Dermis blood vessel endothelial cell (primary cell): ENCODE results near the gene SAMD10. TPM values are rescaled to one million over a fixed set of nuclear protein-coding genes. Genes with fewer than 3 reads are reported as not detected.
"Not testable (repeated sequence)": the region's sequence is repeated elsewhere in the genome, so short reads cannot be mapped to it uniquely, and the experiment has no call there.

ENCODE experiments used
- DNase-seq: peaks from one replicate; pipeline ENCODE4 v3.0.0; 2010
- total RNA-seq: library from RNA; depleted of rRNA; stranded (reverse); fragments of >200 nt; gene quantifications from 2 replicates; pipeline ENCODE4 v1.2.3, GENCODE V29; 2014

SAMD10 gene
- total RNA-seq, 1 donor from 2014 or later, result 4.3 TPM

DNA sequence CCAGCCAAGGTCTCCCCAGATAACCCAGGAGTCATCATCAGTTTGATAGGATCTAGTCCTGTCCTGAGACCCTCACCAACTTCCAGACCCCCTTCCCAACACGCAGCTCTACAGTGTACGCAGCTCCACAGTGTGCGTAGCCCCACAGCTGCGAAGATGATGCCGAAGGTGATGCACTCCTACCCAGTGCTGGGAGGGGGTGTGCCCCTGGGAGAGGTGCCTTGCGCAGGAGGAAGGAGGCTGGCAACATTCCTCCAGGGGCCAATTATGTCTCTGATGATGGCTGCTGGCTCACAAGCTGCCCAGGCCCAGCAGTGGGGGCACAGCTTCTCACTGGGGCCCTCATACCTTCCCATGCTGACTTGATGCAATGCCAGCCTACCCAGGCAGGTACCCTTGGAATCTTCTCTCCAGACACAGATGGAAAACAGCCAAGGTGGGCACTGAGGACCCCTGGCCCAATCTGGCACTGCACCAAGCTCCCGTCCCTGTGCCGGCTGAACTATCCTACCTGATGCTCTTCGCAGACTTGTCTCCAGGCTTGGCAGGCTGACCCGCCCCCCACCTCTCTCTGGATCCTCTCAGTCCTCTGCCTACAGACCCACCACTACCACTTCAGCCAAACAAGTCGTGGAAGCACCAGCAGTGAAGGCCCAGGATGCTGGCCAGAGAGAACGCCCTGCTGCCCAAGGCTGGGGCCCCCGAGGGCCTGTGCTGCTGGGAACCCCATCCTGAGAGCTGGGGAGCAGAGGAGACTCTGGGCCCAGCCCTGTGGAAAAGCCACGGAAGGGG, 11.1 kb downstream of the SAMD10 start:
- DNase-seq, result no peak

DNA sequence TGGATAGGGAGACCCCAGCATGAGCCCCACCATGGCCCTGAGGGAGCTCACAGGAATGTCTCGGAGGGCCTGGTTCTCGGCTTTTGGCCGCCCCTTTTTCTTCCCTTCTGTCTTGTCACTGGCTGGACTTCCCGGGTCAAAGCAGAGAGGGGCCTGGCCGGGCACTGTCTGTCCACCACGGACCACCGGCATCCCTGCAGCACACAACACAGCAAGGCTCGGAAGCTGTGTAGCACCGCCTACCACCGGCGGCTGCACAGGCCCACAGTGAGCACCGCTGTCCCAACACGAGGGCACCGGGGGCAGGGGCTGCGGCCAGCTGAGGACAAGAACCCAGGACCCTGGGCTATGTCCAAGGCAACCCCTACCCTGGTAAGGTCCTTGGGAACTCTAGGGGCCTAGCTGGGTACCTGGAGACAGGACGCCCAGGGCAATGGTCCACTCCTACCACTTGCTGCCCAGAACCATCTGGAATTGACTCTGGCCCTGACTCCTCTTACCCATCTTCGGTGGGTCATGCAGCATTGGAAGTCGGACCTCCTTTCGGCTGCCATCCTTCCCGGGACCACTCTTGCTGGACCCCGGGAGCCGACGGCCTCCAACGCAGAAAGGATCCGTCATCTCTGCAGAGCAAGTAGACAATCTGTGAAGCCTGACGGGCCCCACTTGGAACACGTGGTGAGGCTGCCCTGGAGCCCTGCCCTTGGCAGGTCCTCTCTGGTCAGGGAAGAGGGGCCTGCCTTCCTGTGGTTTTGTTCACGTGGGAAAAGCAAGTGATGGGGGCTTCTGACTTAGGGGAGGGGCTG, 11.9 kb downstream of the SAMD10 start:
- no peak for DNase-seq

DNA sequence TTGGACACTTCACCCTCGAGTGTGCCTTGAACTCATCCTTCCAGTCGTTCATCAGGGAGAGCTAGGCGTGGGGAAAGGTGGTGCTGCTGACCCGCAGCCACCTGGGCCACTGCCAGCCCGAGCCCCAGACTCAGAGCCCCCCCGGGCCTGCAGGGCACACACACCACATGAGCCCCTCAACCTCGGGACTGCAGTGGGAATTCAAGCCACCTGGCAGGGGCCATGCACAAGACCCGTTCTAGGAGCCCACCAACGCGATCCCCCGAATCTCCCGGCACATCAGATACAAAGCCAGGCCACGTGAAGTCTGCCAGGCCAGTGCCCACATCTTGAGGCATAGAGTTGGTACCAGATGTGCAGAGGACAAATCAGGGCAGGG, 12.5 kb downstream of the SAMD10 start:
- no peak for DNase-seq

DNA sequence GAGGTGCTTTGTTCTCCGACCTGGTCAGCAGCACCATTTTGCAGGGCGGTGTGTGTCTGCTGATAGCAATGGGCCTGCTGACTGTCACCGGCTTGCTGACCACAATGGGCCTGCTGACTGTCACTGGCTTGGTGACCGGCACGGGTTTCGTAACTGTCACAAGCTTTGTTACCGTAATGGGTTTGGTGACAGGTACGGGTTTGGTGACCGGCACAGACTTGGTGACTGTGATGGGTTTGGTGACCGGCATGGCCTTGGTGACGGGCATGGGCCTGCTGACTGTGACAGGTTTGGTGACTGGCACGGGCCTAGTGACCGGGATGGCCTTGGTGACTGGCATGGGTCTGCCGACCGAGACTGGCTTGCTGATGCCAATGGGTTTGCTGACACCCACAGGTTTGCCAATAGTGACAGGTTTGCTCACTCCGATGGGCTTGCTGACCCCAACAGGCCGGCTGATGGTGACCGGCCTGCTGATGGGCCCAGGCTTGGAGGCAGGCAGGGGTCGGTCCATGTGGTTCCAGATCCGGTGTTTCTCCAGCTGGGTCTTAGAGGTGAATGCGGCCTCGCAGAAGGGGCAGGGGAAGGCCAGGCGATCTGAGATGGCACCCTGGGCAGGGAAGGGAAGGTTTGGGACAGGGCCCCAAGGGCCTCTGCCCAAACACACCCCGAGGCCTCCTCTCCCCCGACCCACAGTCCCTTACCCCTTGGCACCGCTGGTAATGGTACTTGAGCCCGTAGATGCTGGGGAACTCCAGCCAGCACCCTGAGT, 13.1 kb downstream of the SAMD10 start:
- DNase-seq, result no peak

DNA sequence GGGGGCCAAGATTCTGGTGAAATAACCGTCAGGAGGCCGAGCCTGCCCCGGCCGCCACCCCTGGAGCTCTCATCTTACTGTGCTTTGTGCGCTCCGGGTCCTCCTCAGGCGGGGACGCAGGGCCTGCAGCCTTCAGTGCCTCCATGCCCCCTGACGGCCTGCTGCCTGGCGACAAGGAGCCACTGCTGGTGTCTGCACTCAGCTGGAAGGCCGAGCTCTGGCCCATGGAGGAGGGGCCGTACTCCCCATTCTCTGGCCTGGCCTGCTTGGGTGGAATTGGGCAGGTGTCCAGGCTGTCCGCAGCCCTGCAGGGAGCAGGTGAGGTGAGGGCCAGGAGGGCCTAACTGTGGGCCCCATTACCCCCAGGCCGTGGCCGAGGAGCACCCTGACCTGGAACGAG, 15.0 kb downstream of the SAMD10 start:
- no peak for DNase-seq

DNA sequence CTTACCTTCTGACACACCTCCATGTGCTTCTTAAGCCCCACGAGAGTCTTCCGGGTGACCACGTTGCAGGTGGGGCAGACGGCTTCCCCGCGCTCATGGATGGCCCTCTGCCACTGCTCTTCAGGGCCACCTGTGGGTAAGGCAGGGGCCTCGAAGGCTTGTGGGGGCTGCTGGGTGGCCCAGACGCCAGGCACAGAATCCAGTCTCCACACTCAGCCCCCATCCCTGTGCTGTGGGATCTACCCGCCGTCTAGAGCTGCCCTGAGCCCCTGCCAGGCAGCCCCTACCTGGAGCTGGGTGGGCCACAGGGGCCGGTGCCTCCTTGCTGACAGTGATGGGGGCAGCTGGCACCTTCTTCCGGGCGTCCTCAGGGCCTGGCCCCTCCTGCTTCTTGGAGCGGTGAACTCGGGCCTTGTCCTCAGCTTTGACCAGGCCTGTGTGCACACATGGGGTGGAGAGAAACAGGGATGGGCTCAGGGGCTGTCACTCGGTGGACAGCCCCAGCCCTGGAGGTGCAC, 15.6 kb downstream of the SAMD10 start:
- DNase-seq, result no peak

DNA sequence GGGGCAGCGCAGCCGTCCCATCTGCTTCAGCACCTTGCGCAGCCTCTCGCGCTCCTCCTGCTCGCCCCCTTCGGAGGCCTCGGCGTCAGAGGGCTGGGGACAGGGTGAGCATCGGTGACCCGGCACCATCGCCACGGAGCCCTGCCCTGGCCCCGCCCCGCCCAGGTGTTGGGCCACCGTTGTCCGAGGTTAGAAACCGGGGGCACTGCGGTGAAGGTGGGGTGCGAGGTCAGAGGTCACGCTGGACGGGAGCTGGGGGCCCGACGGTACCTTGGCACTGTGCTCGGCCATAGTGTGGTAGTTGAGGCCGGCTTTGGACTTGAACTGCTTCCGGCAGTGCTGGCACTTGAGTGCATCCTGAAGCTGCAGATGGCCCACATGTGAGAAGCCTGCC, 16.1 kb downstream of the SAMD10 start:
- no peak for DNase-seq

DNA sequence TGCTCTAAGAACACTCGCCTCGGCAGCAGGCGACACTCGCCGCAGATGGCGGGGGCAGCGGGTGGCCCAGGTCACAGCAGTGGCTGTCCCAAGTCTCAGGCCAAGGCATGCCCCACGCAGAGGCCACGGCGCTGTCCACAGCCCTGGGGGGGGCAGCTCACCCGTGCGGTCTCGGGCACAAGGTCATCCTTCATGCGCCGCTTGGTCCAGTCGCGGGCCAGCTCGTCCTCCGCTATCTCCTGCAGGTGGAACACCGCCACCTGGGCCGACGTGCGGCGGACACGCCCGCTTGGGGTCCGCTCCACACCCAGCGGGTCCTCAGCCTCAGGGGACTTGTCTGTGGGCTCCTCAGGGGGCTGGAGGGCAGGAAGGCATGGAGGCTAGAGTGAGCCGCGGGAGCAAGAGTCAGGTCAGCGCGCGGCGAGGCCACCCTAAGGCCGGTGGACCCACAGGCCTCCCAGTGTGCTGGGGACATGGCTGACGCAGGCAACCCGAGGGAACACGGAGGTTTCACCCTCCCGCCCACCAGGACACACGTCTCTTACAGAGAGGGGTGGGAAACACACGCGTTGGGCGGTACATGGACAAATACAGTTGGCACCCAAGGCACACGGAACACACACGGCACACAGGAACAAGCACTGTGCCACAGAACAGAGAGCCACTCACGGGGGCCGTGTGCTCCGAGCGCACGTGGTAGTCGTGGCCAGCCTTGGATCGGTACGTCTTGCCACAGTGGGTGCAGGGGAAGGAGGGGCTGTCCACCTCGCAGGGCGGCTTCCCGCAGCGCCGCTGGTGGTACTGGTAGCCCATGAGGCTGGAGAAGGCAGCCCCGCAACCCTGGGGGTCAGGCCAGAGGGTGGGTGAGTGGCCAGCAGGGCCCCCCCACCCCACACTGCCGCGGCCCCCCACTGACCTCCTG, 16.8 kb downstream of the SAMD10 start:
- no peak for DNase-seq

DNA sequence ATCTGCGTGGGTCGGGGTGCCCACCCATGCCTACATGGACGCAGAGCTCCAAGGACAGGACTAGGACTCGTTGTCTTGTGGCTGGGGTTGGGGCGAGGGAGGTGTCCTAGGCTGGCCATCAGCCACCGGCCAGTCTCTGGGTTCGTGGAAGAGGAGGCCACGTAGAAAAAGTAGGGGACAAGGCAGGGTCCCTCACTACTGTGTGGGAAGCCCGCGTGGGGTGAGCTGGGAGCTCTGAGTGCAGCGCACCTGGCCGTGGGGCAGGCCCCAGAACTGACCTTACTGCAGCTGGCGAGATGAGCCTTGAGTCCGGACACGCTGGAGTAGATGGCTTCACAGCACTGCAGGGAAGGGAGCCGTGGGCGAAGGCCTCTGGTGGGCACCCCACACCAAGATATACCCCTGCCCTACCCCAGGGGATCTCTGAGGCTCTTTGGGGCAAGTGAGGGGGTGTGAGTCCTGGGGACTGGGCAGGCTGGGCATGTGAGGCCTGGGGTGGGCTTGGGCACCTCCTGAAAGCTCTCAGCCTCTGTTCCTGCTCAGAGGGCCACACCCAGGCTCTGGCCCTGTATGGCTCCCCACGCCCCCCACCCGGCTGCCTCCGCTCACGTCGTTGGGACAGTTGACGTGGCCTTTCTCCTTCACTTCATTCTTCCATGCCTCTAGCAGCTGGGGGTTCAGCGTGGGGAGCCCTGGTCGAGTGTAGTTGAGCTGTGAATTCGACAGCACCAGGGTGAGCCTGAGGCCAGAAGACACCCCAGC, 17.6 kb downstream of the SAMD10 start:
- no peak for DNase-seq

DNA sequence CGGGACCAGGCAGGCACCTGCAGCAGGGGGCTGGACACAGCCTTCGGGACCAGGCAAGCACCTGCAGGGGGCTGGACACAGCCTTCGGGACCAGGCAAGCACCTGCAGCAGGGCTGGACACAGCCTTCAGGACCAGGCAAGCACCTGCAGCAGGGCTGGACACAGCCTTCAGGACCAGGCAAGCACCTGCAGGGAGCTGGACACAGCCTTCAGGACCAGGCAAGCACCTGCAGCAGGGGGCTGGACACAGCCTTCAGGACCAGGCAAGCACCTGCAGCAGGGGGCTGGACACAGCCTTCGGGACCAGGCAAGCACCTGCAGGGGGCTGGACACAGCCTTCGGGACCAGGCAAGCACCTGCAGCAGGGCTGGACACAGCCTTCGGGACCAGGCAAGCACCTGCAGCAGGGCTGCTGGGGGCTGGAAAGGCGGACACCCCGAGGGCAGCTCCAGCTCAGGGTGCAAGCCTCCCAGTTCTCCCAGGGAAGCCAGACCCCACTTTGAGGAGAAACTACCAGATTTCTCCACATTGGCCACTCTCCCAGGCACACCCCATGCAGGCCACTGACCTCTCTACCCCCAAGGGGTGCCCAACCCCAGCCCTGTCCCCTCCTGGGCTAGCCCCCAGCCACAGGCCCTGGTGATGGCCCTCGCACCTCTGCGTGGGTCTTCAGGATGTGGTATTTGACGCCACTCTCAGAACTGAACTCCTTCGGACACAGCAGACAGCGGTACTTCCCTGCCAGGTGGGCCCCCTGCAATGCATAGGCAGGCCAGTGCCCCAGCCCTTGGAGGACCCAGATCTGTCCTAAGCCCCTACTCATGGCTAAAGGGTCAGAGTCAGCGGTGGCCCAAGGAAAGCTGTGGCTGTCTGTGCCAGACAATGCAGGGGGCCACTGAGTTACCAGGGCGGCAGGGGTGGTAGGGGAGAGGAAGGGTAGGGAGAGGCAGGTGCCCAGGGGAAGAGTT, 18.5 kb downstream of the SAMD10 start:
- not testable (repeated sequence) for DNase-seq

DNA sequence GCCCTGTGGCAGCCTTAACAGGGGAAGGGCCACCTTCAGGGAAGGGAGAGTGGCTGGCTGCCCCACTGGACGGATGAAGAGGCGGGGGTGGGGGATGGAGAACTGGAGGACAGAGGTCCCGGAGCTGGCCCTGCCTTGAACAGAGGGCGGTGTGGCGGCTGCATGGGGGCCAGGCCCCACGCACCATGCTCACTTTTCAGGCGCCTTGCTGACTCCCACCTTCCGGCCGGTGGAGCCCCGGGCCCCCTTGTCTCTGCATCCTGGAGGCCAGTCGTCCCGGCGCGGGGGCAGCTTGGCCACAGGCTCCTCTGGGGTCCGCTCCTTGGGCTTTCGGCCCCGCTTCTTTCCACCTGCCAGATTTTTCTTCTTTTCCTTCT, 19.8 kb downstream of the SAMD10 start:
- DNase-seq, result no peak

DNA sequence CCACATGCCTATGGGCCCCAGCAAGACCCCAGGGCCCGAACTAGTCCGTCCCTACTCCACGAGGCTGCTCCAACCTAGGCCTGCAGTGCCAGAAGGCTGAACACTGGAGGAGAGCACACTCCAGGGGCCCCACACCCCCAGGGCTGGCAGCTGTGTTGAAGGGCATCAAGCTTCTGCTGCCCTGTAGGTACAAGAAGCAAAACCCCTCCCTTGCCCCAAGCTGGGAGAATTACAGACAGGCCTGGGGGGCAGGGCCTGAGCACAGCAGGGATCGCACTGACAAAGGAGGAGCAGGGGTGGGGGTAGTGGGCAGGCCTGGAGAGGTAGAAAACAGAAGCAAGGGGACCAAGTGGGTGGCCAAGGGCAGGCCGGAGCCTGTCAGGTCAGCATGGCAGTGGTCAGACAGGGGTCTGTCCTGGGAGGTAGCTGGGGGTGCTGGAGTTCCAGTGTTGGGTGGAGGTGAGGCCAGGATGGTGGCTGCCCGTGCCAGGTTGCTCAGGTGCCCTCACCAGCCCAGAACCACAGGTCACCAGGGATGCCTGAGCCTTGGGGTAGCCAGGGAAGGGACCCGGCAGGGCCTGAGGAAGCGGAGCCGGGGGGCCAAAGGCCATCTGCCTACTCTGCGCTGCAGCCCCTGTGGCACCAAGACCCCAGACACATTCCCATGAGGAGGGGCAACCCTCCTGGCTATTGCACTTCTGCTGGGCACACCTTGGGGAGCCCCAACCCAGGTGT, 20.3 kb downstream of the SAMD10 start:
- DNase-seq, result no peak

DNA sequence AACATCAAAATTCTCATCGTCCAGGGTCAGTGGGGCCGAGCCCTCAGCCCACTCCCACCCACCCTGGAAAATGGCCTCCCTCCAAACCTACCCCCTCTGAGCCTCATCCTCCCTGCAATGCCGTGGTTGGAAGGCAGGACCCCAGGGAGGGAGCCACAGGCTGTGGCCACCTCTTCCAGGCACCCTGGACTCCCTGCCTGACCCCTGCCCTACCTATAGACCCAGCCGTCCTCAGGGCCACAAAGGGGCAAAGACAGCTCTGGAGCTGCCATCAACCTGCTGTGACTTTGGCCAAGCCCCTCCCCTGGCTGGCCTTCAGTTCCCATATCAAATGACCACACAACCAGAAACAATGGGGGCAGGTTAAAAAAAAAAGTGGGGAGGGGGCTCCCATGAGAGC, 21.0 kb downstream of the SAMD10 start:
- no peak for DNase-seq

DNA sequence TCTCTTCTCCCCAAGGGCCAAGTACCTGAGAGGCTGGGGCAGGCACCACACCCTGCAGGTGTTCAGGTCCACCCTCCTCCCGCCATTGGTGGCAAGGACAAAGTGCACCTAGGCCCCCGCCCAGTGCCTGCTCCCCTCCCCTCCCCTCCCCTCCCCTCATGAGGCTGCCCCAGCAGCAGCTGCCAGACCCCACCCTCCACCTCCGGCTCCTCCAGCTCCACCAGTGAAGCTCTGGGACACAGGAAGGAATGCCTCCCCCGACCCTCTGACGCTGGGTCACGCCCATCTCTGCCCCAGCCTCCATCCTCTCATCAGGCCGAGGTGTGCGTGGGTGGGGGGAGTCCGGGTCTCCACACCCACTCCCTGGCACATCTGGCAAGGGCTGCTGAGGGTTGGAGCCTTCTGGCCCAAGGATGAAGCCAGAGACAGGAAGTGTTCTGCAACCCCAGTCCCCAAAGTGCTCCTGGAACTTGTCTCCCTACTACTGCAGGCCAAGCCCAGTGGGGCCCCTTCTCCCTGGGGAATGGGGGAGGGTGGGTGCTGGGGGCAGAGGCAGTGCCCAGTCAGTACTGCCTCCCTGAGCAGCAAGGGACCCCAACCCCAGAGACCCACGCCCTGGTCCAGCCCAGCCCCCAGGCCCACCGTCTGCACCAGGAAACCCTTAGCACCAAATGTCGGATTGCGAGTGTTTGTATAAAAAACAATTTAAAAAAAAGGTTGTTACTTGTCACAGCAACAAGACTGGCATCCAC, 21.6 kb downstream of the SAMD10 start:
- no peak for DNase-seq

DNA sequence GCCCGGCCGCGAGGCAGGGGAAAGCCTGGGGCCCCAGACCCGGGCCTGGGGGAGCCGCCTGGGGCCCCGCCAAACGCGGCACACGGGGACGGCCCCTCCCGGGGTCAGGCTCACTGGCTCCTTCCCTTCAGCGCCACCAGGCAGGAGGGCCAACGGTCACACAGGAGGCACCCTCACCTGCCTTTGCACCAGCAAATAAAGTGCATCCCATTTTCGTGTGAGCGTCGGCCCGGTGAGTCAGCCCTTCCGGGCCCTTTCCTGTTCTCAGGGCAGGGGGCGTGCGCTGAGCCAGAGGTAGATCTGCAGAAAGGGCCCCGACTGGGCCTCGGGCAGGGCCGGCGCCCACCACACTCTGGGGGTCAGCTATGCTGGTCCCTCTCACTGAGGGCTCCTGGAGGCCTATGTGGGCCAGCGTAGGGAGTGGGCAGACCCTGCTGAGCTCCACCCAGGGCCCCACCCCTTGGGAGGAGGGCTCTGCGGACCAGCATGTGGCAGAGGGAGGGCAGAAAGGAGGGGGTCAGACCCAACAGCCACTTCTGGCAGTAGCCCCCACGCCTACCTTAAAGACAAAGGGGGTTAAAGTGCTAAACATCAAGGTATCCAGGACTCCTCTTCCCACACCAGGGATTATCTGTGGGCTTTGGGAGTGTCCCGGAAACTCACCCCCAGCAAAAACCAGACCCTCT, 22.3 kb downstream of the SAMD10 start:
- peak; percentile 71 for DNase-seq

DNA sequence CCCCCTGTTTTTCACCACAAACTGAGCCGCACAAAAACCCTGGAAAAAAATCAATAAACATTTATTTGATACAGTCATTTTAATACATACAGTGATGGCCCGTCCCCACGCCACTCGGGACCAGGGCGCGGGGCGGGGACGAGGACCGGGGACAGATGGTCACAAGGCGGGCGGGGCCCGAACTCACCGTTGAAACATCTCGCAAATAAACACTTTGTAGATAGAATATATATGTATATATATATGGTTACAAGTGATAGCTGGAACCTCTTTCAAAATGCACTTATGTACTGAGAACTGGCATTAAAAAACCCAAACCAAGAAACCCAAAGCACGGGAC, 22.8 kb downstream of the SAMD10 start:
- DNase-seq, result no peak

DNA sequence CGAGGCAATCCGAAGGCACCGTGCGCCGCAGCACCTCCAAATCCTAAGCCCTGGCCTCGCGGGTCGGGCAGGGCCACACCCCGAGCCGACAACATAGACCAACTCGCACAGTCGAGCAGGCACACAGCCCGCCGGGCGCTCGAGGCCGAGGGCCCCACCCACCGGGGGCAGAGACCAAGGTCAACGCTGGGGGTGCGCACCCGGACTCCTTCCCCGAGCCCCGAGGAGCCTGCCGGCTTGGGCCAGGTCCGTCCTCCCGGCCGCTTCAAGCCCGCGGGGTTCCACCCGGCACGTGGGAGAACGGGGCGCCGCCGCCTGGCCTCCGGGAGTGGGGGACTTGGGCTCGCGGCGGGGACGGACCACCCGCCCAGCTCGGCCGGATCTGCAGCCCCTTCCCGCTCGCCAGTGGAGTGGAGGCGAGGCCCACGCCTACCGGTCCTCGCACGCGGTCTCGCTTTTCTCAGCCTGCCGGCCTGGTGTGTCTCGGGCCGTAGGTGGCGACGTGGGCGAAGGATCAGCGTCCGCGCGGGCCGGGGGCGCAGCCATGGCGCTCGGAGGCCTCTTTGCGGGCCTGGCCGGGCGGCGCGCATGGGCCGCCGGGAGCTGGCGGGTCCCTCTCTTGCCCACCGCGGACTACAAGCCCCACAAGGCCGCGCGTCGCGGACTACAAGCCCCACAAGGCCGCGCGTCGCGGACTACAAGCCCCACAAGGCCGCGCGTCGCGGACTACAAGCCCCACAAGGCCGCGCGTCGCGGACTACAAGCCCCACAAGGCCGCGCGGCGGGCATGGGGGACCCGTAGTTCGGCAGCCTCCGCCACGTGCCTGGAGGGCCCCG, 23.4 kb downstream of the SAMD10 start, which contains the start of gene UCKL1:
Gene UCKL1, minus strand, starts transcription at position 590 of the 837 bp plus-strand sequence. Its CDS starts 44 bp downstream, at position 546.
- peak; percentile 93 for DNase-seq
